ENCODE data around the gene TMEM92. TPM values are rescaled to one million over a fixed set of nuclear protein-coding genes. Genes with fewer than 3 reads are reported as not detected.

The TMEM92 gene
- total and polyA plus RNA-seq, 4 donors, result 0.05 to 17.9 (median 4.0) TPM

GRCh38 chr17:50238601-50239280, 35.5 kb upstream of the TMEM92 start (continued):
- no peak for TF ChIP-seq HNF4G (IDR thresholded peaks at IDR 0.05)
- TF ChIP-seq ZBTB33 (IDR thresholded peaks at IDR 0.05), result no peak
- no peak for TF ChIP-seq EGR1 (IDR thresholded peaks at IDR 0.05; ENCODE audit: low read depth in 2 of 2)
- TF ChIP-seq YY1 (IDR thresholded peaks at IDR 0.05), result no peak
- no peak for TF ChIP-seq NR2F2 (IDR thresholded peaks at IDR 0.05)
- no peak for TF ChIP-seq GABPA (IDR thresholded peaks at IDR 0.05 in 1 of 2, conservative IDR thresholded peaks at IDR 0.05 in 1 of 2)
- no peak for TF ChIP-seq SP1 (IDR thresholded peaks at IDR 0.05)

- no peak for DNase-seq (ENCODE audit: low spot score)
- H3K4me3 ChIP-seq (ENCODE audit: low read depth in 1 of 3, low read length in 3 of 3), result no peak overlapping the region
- H3K36me3 ChIP-seq (ENCODE audit: control insufficient read depth in 4 of 4, insufficient read depth in 3 of 4, low read depth in 1 of 4, low read length in 3 of 4), result no peaks in the 10 kb centered on the region
- WGBS, result 74% methylated on average over 4 of the region's 4 CpGs
- H3K4me1 ChIP-seq (ENCODE audit: control insufficient read depth in 4 of 4, insufficient read depth in 4 of 4, low read length in 3 of 4), result no peaks in the 10 kb centered on the region
- H3K9ac ChIP-seq (ENCODE audit: low read depth in 1 of 2, low read length in 2 of 2), result no peak overlapping the region
- TF ChIP-seq HNF4G (IDR thresholded peaks at IDR 0.05), result no peak
- no peak for TF ChIP-seq RAD21 (IDR thresholded peaks at IDR 0.05)
- no peaks in the 10 kb centered on the region for H3K9me3 ChIP-seq (ENCODE audit: control insufficient read depth in 4 of 4, low read length in 3 of 4)
- peaks cover 0 to 2% (median 0%) of the 10 kb centered on the region in 4 donors for H3K27me3 ChIP-seq (ENCODE audit: control insufficient read depth in 4 of 4, insufficient read depth in 4 of 4, low read length in 3 of 4)
- no peak overlapping the region for H3K27ac ChIP-seq (ENCODE audit: low read depth in 1 of 2, low read length in 2 of 2)
Measured at GRCh38 chr17:50239937-50240336, 34.3 kb upstream of the TMEM92 start.

- Histone ChIP-seq H3K9me3 (ENCODE audit: control insufficient read depth in 4 of 4, low read length in 3 of 4) (no peaks in the 10 kb centered on the region), H3K4me3 (ENCODE audit: low read depth in 1 of 3, low read length in 3 of 3) (no peak overlapping the region), H3K27me3 (ENCODE audit: control insufficient read depth in 4 of 4, insufficient read depth in 4 of 4, low read length in 3 of 4) (peaks cover 0 to 2% (median 0%) of the 10 kb centered on the region in 4 donors), H3K36me3 (ENCODE audit: control insufficient read depth in 4 of 4, insufficient read depth in 3 of 4, low read depth in 1 of 4, low read length in 3 of 4) (no peaks in the 10 kb centered on the region), H3K4me1 (ENCODE audit: control insufficient read depth in 4 of 4, insufficient read depth in 4 of 4, low read length in 3 of 4) (no peaks in the 10 kb centered on the region), H3K9ac (ENCODE audit: low read depth in 1 of 2, low read length in 2 of 2) (no peak overlapping the region), H3K27ac (ENCODE audit: low read depth in 1 of 2, low read length in 2 of 2) (no peak overlapping the region)
- WGBS, result 96% methylated on average over 1 of the region's 1 CpG
- TF ChIP-seq HNF4A (conservative IDR thresholded peaks at IDR 0.05) (no peak), TAF1 (conservative IDR thresholded peaks at IDR 0.05) (no peak), EGR1 (IDR thresholded peaks at IDR 0.05; ENCODE audit: low read depth in 2 of 2) (no peak), ZBTB33 (IDR thresholded peaks at IDR 0.05) (no peak), NR2F2 (IDR thresholded peaks at IDR 0.05) (no peak), GABPA (IDR thresholded peaks at IDR 0.05 in 1 of 2, conservative IDR thresholded peaks at IDR 0.05 in 1 of 2) (no peak), FOXA1 (IDR thresholded peaks at IDR 0.05) (no peak), MAX (IDR thresholded peaks at IDR 0.05) (no peak), FOXA2 (IDR thresholded peaks at IDR 0.05) (no peak), CTCF (IDR thresholded peaks at IDR 0.05; ENCODE audit: low read depth, low read length, missing input control) (no peak), JUND (IDR thresholded peaks at IDR 0.05) (no peak), SP1 (IDR thresholded peaks at IDR 0.05) (no peak)
- no peak for DNase-seq (ENCODE audit: low spot score)
Measured at GRCh38 chr17:50240851-50241250, 33.4 kb upstream of the TMEM92 start.

Measured in liver (tissue), 9 donors.